Stimulated activated CD8-positive, alpha-beta memory T cell treated with anti-CD3 and anti-CD28 coated beads, Interleukin-7, amount 100 ng/mL, for 1 hour (primary cell): ENCODE data around the gene VIPR2.
"Not testable (repeated sequence)": the region's sequence is repeated elsewhere in the genome, so short reads cannot be mapped to it uniquely, and the experiment has no call there.

Experiments used
- DNase-seq, 2 donors: peaks; one replicate each; pipeline ENCODE4 v3.0.0-alpha.2; 2020; ENCODE audit warnings: low read depth in 2 of 2

The VIPR2 gene

DNA sequence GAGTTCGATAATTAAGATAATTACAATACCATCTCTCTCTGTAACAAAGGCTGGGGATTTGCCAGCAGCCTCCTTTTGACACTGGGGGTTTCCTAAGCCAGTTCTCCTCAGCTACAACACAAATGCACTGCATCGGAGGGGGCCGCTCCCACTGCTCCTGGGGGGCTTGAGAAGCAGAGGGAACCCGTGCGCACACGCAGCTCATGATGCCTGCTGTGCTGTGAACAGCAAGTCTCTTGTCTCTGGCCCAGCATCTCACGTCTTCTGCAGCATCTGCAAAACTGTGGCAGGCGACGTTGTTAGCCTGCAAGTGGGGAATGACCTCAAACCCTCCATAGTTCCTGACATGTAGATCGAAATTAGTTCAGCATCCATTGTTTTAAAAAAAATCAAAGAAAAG is 5.5 kb downstream of the VIPR2 start:
- no peak for DNase-seq

DNA sequence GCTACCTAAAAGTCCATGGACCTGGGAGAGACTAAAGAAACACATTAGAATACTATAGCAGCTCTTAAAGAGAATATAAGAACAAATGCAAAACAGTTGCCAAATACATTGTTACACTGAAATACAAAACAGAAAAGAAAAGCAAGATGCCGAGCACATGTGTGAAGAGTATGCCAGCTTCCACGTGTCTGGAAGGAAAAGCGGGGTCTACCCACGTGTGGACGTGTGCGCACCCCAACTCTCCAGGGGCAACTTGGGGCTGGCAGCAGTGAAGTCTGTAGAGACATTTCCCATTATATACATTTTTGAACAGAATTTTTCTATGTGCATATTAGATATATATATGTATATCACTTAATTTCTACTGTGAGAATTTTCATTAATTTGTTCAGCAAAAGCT is 6.2 kb downstream of the VIPR2 start:
- no peak for DNase-seq

DNA sequence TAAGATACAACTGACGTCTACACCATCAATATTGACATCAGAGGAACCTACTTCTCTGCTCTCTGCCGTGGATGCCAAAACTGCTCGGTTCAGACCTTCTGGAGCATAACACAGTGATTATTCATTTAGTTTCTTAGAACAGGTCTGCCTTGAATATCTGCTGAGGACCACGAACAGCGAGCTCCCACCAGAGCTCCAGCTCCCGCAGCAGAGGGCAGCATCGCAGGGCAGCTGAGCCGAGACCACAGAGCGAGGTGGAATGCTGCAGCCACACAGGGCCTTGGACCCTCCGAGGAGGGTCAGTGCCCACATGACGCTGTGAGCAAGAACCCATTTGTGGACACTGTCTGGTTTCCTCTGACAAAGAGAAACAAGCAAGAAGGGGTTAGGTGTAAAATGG is 6.8 kb downstream of the VIPR2 start:
- DNase-seq = no peak

DNA sequence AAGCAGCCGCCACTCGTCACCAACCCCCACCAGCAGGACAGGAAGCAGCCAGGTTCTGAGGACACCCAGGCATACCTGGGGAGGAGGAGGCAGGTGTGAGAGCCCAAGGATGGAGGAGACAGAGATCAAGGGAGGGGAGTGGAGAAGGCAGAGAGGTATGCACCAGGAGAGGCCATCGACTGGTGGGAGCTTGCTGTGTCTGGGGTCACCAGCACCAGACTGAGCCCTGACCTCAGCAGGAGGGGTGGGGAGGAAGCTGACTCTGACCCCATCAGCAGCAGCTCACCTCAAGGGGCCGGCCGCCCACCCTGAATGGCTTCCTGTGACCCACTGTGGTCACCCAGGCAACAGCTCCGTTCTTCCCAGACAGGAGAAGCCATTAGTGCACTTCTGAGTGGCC is 7.8 kb downstream of the VIPR2 start:
- no peak for DNase-seq

DNA sequence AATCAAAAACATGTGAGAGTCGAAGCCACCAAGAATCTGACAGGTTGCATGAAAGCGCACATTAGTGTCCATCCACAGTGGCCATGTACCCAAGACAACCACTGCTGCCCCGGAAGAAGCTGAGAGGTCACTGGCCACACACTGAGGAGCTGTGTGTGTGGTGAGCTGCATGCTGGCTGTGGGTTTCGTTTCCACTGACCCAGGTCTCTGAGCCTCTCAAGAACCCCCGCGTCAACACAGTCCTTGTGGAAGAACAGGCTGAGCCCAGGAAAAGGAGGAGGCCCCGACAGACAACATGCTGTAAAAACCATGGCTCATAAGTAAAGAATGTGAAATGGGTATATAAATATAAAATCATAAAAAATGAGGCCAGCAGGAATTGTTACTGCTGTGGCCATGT is 8.2 kb downstream of the VIPR2 start:
- no peak for DNase-seq

DNA sequence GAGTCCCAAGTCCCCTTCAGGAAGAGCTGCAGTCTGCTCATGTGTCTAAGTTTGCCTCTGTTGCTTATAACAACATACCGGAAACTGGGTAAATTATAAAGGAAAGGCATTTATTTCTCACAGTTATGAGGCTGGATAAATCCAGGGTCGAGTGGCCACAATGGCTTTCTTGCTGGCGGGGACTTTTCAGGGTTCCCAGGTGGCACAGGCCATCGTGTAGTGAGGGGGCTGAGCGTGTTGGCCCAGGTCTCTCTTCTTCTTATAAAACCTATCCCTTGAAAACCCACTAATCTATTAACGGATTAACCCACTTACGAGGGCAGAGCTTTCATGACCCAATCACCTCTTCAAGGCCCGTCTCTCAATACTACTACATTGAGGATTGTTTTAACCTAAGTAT is 8.7 kb downstream of the VIPR2 start:
- no peak for DNase-seq

DNA sequence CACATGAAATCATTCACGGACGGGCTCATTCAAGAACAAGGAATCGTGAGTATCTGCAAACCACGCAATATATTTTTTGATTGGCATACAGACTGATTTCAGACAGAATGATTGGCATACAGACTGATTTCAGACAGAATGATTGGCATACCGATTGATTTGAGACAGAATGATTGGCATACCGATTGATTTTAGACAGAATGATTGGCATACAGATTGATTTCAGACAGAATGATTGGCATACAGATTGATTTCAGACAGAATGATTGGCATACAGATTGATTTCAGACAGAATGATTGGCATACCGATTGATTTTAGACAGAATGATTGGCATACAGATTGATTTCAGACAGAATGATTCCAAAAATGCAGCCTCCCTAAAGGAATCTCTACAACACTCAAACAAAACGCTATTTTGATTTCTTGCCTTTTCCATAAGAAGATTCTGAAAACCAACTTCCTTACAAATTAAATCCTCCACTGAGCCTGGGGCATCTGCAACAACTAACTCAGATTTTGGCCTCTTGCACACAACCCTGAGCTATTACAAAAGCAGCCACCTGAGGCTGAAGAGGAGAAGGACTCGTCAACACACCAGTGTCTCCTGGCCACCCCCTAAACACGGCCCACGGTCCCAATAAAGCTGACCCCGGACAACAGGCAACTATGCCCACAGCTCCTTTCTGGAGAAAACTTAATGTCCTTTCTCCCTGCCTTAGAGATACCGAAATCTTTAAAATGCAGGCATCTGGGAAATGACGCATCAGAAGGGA is 11.8 kb downstream of the VIPR2 start:
- DNase-seq = not testable (repeated sequence)

DNA sequence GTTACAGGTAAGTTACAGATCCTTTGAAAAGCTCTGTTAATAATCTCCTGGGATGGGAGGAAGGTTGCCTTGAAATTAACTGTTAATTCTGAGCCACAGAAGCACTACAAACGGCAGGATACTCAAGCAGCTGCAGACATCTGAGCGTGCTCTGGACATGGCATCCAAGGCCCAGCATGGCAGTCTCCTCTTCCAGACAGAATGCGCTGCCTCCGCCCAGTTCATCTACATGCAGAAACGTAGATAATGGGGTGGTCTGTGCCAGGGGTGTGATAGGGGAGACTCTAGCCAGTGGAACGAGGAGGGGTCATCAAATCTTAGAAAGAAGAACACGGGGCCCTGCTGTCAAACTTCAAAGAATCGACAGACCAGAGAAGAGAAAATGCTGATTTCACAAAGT is 13.8 kb downstream of the VIPR2 start:
- DNase-seq = no peak

DNA sequence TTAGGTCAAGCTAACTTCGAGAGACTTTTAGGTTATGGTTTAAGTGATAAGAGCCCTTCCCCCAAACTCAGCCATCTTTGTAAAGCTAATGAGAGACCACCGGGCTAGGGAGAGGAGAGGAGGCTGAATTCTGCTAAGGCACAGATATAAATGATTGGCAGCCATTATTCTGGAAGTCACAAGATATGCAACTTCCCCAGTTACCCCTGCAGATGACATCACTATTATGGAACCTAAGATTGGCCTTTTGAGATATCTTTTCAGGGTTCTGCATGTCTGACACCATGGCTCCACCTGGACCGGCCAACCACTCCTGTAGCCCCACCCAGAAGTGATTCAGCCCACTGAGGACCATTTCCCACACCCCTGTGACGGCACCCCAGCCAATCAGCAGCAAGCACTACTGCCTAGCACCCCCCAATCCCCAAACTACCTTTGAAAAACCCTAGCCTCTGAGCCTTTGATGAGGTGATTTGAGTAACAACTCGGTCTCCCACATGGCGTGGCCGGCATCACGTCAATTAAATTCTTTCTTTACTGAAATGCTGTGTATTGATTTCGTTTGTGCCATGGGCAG is 14.4 kb downstream of the VIPR2 start:
- DNase-seq = no peak

DNA sequence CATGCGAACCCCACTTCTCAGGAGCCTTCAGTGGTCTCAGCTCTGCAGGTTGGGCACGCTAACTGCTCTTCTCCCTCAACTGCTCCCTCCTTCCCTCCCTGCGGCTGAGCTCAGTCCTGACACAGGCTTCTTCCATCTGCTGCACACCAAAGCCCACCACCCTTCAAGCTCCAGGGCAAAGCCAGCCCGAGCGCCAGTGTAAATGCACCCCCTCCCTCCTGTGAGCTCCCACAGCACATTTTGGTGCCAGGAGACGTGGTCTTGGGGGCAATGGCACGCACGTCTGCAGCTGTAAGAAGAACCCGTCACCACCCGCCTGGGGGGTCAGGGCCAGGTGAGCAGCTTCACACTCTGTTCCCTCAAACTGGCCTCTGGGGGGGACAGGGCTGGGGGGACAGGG is 15.9 kb downstream of the VIPR2 start:
- DNase-seq = no peak

DNA sequence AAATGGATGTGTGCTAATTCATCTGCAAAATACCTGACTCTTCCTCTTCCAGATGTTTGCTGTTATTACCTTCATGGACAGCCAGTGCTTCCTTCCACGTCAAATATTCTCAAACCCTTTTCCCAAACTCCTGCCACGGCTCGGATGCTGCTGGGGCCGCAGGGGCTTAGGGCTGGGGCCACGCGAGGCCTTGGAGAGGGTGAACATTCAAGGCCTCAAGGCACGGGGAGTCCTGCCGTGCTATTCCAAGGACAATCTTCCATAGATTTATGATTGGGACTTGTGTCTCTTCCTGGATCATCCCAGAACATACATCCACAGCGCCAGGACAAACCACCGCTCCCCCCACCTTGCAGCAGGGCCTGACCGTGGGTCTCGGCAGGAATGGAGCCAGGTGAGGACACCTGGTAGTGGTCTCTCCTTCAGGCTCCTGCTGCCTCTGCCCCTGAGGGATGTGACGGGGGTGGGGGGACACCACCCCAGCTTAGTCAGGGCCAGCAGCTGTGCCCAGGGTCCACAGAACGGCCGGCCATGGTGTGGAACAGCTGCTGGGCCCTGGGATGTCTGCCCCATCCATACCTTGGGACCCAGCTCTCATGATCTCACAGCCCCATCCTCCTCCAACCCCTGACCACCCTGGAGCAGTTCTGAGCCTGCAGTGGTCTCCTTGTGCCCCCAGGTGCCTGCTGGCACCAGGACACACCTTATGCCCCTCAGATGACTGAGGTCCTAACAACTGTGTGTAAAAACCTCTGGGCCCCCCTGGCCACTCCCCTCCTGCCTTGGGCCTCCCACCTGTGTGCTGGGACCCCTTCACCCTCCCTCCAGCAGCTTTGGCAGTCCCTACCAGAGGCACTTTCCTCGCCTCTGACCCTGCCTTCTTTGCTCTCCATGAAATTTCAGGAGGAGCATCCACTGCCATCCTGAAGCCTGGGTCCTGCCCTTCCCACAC is 16.7 kb downstream of the VIPR2 start:
- no peak for DNase-seq

DNA sequence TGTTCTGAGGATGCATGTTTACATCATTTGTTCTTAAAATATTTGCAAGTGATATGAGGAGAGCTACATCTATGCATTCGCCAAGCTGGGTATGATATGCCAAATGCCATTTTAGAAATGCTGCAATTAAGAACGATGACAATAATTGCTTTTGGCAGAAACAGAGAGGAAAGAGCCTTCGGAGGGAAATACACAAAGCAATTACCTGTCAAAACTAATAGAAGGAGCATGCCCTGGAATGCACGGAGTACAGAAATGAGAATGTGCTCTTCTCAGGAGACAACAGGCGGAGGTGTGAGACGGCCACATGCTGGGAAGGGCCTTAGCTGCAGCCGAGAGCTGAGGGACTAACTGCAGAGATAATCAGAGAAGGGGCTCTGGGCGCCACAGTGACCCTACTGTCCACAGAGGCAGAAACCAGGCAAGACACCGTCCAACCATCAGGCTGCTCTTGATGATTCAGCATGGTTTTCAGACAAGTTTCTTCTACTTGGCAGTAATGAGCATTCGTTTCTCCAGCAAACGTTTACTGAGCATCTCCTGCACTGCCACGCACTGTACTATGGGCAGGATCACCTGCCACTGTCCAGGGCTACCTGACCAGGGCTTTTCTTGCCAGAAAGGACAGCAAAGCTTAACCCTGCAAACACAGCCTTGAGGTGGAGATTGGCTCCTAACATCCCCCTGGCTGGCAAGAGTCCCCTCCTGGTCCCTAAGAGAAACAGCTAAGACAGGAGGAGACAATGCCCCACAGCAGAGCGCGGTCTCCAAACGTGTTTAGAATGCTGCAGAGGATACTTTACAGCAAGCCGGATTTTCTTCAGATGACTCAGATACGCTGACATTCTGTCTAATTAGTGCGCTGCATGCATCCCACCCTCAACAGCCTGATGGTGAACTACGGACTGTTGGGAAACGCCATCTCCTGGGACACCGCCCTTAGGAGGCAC is 18.1 kb downstream of the VIPR2 start:
- DNase-seq = no peak

DNA sequence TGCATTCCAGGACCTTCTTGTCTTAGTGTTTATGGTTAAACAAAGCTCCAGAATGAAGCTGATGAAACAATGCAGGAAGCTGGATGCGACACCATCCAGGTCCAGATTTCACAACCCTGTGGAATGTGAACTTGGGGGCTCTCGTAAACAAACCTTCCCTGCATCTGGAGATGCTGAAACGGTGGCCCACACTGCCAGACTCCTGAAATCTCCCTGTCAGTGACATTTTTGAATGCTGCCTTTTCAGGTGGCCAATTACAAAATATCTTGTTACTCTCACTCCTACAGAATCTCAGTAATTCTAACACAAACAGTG is 18.8 kb downstream of the VIPR2 start:
- DNase-seq = no peak

DNA sequence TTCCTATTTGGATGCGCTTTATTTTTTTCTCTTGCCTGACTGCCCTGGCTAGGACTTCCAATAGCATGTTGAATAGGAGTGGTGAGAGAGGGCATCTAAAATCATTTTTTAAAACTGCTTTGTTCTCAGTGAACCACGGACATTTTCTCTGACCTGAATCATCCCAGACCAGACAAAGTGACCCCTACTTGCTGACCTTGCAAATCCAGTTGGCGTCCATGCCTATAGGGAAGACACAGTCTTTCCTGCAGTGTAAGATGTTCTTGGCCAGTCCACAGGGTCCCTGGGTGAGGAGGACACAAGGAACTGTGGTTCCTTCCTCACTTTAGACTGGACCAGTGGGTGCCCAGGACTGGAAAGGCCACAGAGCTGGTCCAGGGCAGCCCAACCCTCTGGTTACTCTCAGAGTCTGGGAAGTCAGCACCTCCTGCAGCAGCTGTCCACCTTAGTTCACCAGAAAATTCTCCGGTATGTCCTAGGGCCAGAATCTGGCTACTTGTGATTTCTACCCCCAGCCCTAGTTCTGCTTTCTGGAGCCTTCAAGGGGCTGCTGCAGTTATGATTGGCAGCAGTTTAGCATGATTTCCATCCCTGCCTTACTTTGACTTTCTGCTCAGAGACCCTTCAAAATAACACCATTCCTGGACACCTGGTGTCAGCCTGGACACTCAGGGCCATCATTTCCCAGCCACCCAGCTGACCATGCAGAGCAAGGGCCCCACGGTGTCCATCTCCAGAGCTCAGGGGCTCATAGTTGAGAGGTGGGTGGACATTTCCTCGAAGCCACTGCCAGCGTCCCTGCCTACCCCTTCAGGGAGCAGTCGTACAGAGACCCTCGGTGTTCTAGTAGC is 19.3 kb downstream of the VIPR2 start:
- no peak for DNase-seq

DNA sequence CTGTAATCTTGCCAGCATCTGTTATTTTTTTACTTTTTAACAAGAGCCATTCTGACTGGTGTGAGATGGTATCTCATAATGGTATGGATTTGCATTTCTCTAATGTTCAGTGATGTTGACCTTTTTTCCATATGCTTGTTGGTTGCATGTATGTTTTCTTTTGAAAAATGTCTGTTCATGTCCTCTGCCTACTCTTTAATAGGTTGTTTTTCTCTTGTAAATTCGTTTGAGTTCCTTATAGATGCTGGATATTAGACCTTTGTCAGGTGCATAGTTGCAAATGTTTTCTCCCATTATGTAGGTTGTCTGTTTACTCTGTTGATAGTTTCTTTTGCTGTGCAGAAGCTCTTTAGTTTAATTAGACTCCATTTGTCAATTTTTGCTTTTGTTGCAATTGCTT is 20.9 kb downstream of the VIPR2 start:
- DNase-seq = not testable (repeated sequence)

DNA sequence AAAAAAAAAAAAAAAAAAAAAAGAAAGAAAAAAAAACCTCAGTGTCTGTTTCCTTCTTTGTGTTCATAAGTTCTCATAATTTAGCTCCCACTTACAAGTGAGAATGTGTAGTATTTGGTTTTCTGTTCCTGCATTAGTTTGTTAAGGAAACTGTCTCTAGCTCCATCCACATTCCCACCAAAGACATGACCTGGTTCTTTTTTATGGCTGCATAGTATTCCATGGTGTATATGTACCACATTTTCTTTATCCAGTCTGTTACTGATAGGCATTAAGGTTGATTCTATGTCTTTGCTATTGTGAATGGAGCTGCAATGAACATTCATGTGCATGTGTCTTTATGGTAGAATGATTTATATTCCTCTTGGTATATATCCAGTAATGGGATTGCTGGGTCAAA is 21.4 kb downstream of the VIPR2 start:
- DNase-seq = not testable (repeated sequence)

DNA sequence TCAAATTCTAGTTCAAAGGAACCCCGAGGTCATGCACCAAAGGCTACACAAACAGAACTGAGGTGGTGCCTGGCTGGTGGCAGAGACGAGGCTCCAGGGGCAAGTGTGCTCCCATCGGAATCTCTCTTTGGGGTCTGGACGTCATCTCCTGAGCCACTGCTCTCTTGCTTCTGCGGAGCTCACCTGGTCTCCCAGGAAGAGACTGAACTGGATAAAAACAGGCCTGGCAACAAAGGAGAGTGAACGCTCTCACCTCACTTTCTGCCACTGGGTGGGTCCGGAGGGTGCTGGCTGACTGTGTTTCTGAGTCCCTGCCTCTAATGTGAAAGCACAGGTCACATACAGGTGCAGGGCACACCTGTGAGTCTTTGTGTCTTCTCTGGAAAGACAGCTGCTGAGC is 22.4 kb downstream of the VIPR2 start:
- no peak for DNase-seq

DNA sequence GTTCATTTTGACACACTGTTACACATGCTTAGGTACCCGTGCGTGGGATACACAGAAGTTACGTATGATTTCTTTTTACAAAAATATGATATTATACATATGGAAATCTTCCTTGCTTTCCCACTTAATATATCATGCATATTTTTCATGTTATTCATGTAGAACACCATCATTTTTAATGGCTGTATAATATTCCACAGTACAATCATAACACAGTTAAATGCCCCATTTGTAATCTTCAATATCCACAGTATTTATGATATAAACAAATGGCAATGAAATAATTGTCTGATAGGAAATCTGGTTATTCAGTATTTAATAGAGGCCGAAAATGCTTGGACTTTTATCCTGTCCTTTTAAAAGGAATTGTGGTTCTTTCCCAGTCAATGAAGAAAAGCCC is 23.2 kb downstream of the VIPR2 start:
- no peak for DNase-seq

DNA sequence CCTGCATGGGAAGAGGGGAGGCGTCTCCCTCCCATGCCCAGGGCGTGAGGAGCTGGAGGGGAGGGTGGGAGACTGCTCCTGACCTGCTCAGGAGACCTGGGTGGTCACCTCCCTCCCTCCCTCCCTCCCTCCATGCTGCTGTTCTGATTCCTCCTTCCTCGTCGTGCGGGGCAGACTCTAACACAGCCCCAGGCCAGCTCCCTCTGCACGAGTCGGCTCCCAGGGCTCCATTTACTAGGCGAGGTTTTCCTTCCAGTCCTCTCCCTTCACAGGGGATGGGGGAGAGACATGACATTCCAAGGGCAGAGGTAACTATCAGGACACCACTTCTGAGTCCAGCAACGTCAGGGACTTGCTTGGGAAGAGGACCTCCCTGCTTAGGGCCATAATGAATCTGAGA is 23.6 kb downstream of the VIPR2 start:
- DNase-seq = no peak

DNA sequence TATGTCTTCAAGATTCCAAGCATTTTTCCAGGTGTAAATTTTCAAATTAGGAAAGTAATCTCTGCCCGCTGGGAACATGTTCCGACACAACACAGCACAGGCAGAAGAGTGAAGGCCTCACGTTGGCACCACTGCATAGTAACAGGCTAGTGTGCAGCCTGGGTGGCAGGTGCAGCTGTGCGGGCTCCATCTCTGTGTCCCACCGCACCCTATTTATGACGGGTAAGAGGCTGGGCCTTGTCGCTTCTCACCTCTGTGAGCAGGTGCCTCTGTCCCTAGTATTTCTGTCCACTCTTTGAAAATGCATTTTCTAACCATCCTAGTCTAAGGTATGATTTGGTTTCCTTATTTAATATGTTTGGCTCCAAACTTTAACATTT is 24.1 kb downstream of the VIPR2 start:
- DNase-seq = no peak
